Measurements from ENCODE around the gene PLD2.
"Not testable (repeated sequence)": the region's sequence is repeated elsewhere in the genome, so short reads cannot be mapped to it uniquely, and the experiment has no call there.

The PLD2 gene

GRCh38 chr17:4856271-4856936, 49.5 kb downstream of the PLD2 start:
- Histone ChIP-seq H3K4me3 (ENCODE audit: low read depth, low read length) (no peak overlapping the region), H3K27ac (peak overlapping the region; percentile 3; the same call in 1 of the 2 replicates), H3K9me3 (ENCODE audit: severe bottlenecking) (no peaks in the 10 kb centered on the region), H3K36me3 (peaks cover 57% of the 10 kb centered on the region), H3K27me3 (ENCODE audit: insufficient read depth, low read depth, severe bottlenecking) (no peaks in the 10 kb centered on the region)
- no peak for DNase-seq
- TF ChIP-seq CTCF (IDR thresholded peaks at IDR 0.05; ENCODE audit: low read depth, low read length) = no peak

GRCh38 chr17:4856937-4857314, 50.0 kb downstream of the PLD2 start:
- Histone ChIP-seq H3K36me3 (peaks cover 59% of the 10 kb centered on the region), H3K27ac (peak overlapping the region; percentile 3), H3K4me3 (ENCODE audit: low read depth, low read length) (no peak overlapping the region), H3K9me3 (ENCODE audit: severe bottlenecking) (no peaks in the 10 kb centered on the region), H3K27me3 (ENCODE audit: insufficient read depth, low read depth, severe bottlenecking) (no peaks in the 10 kb centered on the region)
- TF ChIP-seq CTCF (IDR thresholded peaks at IDR 0.05; ENCODE audit: low read depth, low read length) = no peak
- no peak for DNase-seq

GRCh38 chr17:4857347-4857746, 50.4 kb downstream of the PLD2 start:
- not testable (repeated sequence) for H3K9me3 ChIP-seq (ENCODE audit: severe bottlenecking); DNase-seq; H3K27me3 ChIP-seq (ENCODE audit: insufficient read depth, low read depth, severe bottlenecking); H3K4me3 ChIP-seq (ENCODE audit: low read depth, low read length)
- H3K36me3 ChIP-seq = peaks cover 57% of the 10 kb centered on the region
- H3K27ac ChIP-seq = peak overlapping the region; percentile 69

GRCh38 chr17:4858068-4858881, 51.3 kb downstream of the PLD2 start:
- Histone ChIP-seq H3K27ac (peak overlapping the region; percentile 69), H3K27me3 (ENCODE audit: insufficient read depth, low read depth, severe bottlenecking) (no peaks in the 10 kb centered on the region), H3K9me3 (ENCODE audit: severe bottlenecking) (no peaks in the 10 kb centered on the region), H3K36me3 (peaks cover 63% of the 10 kb centered on the region), H3K4me3 (ENCODE audit: low read depth, low read length) (no peak overlapping the region)
- peak; percentile 58 for DNase-seq
- TF ChIP-seq CTCF (IDR thresholded peaks at IDR 0.05; ENCODE audit: low read depth, low read length) = no peak

- TF ChIP-seq CTCF (IDR thresholded peaks at IDR 0.05; ENCODE audit: low read depth, low read length) = no peak
- Histone ChIP-seq H3K36me3 (peaks cover 63% of the 10 kb centered on the region), H3K4me3 (ENCODE audit: low read depth, low read length) (no peak overlapping the region)
These were observed 51.9 kb downstream of the PLD2 start for GRCh38 chr17:4858882-4859260.

GRCh38 chr17:4859816-4860625, 53.1 kb downstream of the PLD2 start:
- TF ChIP-seq CTCF (IDR thresholded peaks at IDR 0.05; ENCODE audit: low read depth, low read length) = no peak
- DNase-seq = no peak
- H3K36me3 ChIP-seq = peaks cover 62% of the 10 kb centered on the region
- H3K9me3 ChIP-seq (ENCODE audit: severe bottlenecking) = no peaks in the 10 kb centered on the region
- no peak overlapping the region for H3K4me3 ChIP-seq (ENCODE audit: low read depth, low read length)
- H3K27me3 ChIP-seq (ENCODE audit: insufficient read depth, low read depth, severe bottlenecking) = no peaks in the 10 kb centered on the region
- H3K27ac ChIP-seq = no peak overlapping the region; the same call in none of the 2 replicates

More at GRCh38 chr17:4858882-4859260, 51.9 kb downstream of the PLD2 start:
- peak overlapping the region; percentile 69 for H3K27ac ChIP-seq
- H3K9me3 ChIP-seq (ENCODE audit: severe bottlenecking) = no peaks in the 10 kb centered on the region
- DNase-seq = no peak
- H3K27me3 ChIP-seq (ENCODE audit: insufficient read depth, low read depth, severe bottlenecking) = no peaks in the 10 kb centered on the region

All from WERI-Rb-1 (cell line).